Liver (tissue), 9 donors: ENCODE measurements around the gene COL1A2. TPM values are rescaled to one million over a fixed set of nuclear protein-coding genes. Genes with fewer than 3 reads are reported as not detected.

Source experiments
- DNase-seq: peaks from one replicate; pipeline ENCODE4 v3.0.0-alpha.2; 2017; ENCODE audit warnings: low spot score
- H3K27ac ChIP-seq, 2 donors: one replicate each; pipeline ENCODE4 v1.7.0; 2013; ENCODE audit warnings: inconsistent platforms in 2 of 2, low read length in 2 of 2, control low read depth in 1 of 2, low read depth in 1 of 2, mild to moderate bottlenecking in 1 of 2
- H3K27me3 ChIP-seq, 4 donors: one replicate each; pipeline versions ENCODE4 v1.6.1 to v1.7.0; 2013; ENCODE audit warnings: low read length in 3 of 4, inconsistent platforms in 1 of 4, mild to moderate bottlenecking in 1 of 4, moderate library complexity in 1 of 4; ENCODE audit not compliant: control insufficient read depth in 4 of 4, insufficient read depth in 4 of 4
- H3K36me3 ChIP-seq, 4 donors: one replicate each; pipeline versions ENCODE4 v1.6.1 to v1.7.0; 2013; ENCODE audit warnings: low read length in 3 of 4, mild to moderate bottlenecking in 3 of 4, low read depth in 1 of 4, moderate library complexity in 1 of 4; ENCODE audit not compliant: control insufficient read depth in 4 of 4, insufficient read depth in 3 of 4
- H3K4me1 ChIP-seq, 4 donors: one replicate each; pipeline versions ENCODE4 v1.6.1 to v1.7.0; 2013; ENCODE audit warnings: low read length in 3 of 4, mild to moderate bottlenecking in 3 of 4, moderate library complexity in 1 of 4; ENCODE audit not compliant: control insufficient read depth in 4 of 4, insufficient read depth in 4 of 4
- H3K4me3 ChIP-seq, 3 donors: one replicate each; pipeline versions ENCODE4 v1.6.1 to v1.7.0; 2013; ENCODE audit warnings: low read length in 3 of 3, control low read depth in 1 of 3, low read depth in 1 of 3, mild to moderate bottlenecking in 1 of 3
- H3K9ac ChIP-seq, 2 donors: one replicate each; pipeline ENCODE4 v1.7.0; 2013; ENCODE audit warnings: low read length in 2 of 2, mild to moderate bottlenecking in 2 of 2, moderate library complexity in 2 of 2, control low read depth in 1 of 2, low read depth in 1 of 2
- H3K9me3 ChIP-seq, 4 donors: one replicate each; pipeline versions ENCODE4 v1.6.1 to v1.7.0; 2013; ENCODE audit warnings: low read length in 3 of 4; ENCODE audit not compliant: control insufficient read depth in 4 of 4
- CTCF ChIP-seq: fragments of 150-350 bp; IDR thresholded peaks from 2 replicates; pipeline ENCODE4 v1.5.1; 2017; ENCODE audit warnings: improper control_type of control experiment, low read depth, low read length; ENCODE audit not compliant: missing input control
- EGR1 ChIP-seq, 2 donors: IDR thresholded peaks; 2 replicates each; pipeline ENCODE4 v1.6.1; 2016 to 2018; ENCODE audit warnings: antibody characterized with exemption in 2 of 2, low read depth in 2 of 2
- FOXA1 ChIP-seq: IDR thresholded peaks from 2 replicates; pipeline ENCODE4 v1.6.1; 2016; ENCODE audit warnings: antibody characterized with exemption
- FOXA2 ChIP-seq: IDR thresholded peaks from 2 replicates; pipeline ENCODE4 v1.6.1; 2016; ENCODE audit warnings: antibody characterized with exemption
- HNF4G ChIP-seq: IDR thresholded peaks from 2 replicates; pipeline ENCODE4 v1.6.1; 2016; ENCODE audit warnings: antibody characterized with exemption
- JUND ChIP-seq, 2 donors: IDR thresholded peaks; 2 replicates each; pipeline ENCODE4 v1.6.1; 2016; ENCODE audit warnings: antibody characterized with exemption in 2 of 2
- NR2F2 ChIP-seq: IDR thresholded peaks from 2 replicates; pipeline ENCODE4 v1.6.1; 2016; ENCODE audit warnings: antibody characterized with exemption
- RAD21 ChIP-seq, 2 donors: IDR thresholded peaks; 2 replicates each; pipeline ENCODE4 v1.6.1; 2016; ENCODE audit warnings: antibody characterized with exemption in 2 of 2, mild to moderate bottlenecking in 2 of 2
- TAF1 ChIP-seq: conservative IDR thresholded peaks from 2 replicates; pipeline ENCODE4 v1.6.1; 2016; ENCODE audit warnings: antibody characterized with exemption, mild to moderate bottlenecking
- YY1 ChIP-seq: IDR thresholded peaks from 2 replicates; pipeline ENCODE4 v1.6.1; 2016; ENCODE audit warnings: antibody characterized with exemption, mild to moderate bottlenecking
- WGBS: extraction: QIAGEN DNeasy Blood & Tissue Kit; methylation state at CpG from one replicate; pipeline ENCODE4 v1.1.7; 2013; 5-methylcytosine and 5-hydroxymethylcytosine counted together
- polyA plus RNA-seq, 2 donors: library from polyadenylated mRNA; stranded (reverse) in 1 of 2; unstranded in 1 of 2; fragments of 200-250 nt in 1 of 2; fragments of >200 nt in 1 of 2; fragmentation: Nextera tagmentation in 1 of 2; extraction: Ambion mirVana in 1 of 2; gene quantifications; one replicate each; pipeline versions ENCODE4 v1.2.1 to v1.2.3, GENCODE V29; 2013 to 2015
- total RNA-seq, 2 donors: library from RNA; depleted of rRNA; stranded (reverse); fragments of >200 nt; gene quantifications; one replicate each; pipeline ENCODE4 v1.2.3, GENCODE V29; 2014
- TF ChIP-seq, protein P1 (sequence below): IDR thresholded peaks from 2 replicates; pipeline ENCODE4 v1.6.1; 2016; ENCODE audit warnings: antibody characterized with exemption
- TF ChIP-seq, protein P2 (sequence below): IDR thresholded peaks from 2 replicates; pipeline ENCODE4 v1.6.1; 2016; ENCODE audit warnings: antibody characterized with exemption
- donor health status: healthy.
- donor health status: healthy.
- donor health status: healthy.
- donor health status: healthy.
- donor health status: healthy.

COL1A2 gene
- total and polyA plus RNA-seq, 4 donors: 11.5 to 86.2 (median 42.0) TPM

DNA sequence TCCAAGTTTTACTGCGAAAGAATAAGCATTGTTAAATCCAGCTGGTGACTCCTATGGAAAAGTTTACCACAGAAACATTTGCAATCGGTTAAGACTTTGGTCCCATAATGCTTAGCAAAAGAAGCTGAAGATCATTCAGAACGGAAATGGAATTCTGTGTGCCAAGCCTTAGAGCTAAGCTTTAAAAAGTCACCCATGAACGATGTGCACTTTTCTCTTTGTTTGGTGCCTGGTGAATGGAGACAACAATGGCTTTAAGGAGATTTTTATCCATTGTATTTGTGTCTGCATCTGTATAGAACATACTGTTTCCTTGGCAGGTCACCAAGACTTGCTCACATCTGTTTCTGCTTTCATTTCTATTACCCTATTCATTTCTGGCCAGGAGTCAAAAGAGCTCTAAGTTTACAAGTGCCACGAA, 26.3 kb upstream of the COL1A2 start:
- H3K4me3 ChIP-seq: no peak overlapping the region
- no peak overlapping the region for H3K9ac ChIP-seq

GRCh38 chr7:94374231-94374630, 20.5 kb upstream of the COL1A2 start:
- no peak overlapping the region for H3K4me3 ChIP-seq
- peak overlapping the region; percentile 16 to 56 for H3K27ac ChIP-seq
- H3K4me1 ChIP-seq: no peaks in the 10 kb centered on the region
- H3K9ac ChIP-seq: no peak overlapping the region
- DNase-seq: no peak
- H3K36me3 ChIP-seq: no peaks in the 10 kb centered on the region
- no peaks in the 10 kb centered on the region for H3K9me3 ChIP-seq
- WGBS: 21% methylated on average over 2 of the region's 2 CpGs
- TF ChIP-seq, protein P1, sequence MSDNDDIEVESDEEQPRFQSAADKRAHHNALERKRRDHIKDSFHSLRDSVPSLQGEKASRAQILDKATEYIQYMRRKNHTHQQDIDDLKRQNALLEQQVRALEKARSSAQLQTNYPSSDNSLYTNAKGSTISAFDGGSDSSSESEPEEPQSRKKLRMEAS: no peak
- TF ChIP-seq, protein P2, sequence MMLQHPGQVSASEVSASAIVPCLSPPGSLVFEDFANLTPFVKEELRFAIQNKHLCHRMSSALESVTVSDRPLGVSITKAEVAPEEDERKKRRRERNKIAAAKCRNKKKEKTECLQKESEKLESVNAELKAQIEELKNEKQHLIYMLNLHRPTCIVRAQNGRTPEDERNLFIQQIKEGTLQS: no peak
- TF ChIP-seq HNF4G: no peak
- peak in 1 of 2 donors; percentile 5 for TF ChIP-seq RAD21 (IDR thresholded peaks at IDR 0.05)
- TF ChIP-seq CTCF: no peak
- no peak for TF ChIP-seq EGR1 (IDR thresholded peaks at IDR 0.05; ENCODE audit: low read depth in 2 of 2)
- no peak for TF ChIP-seq TAF1
- no peak for TF ChIP-seq JUND (IDR thresholded peaks at IDR 0.05)
- peaks cover 0 to 2% (median 0%) of the 10 kb centered on the region in 4 donors for H3K27me3 ChIP-seq

More for the DNA sequence above, 26.3 kb upstream of the COL1A2 start:
- WGBS: 50% methylated on average over 5 of the region's 5 CpGs
- H3K4me1 ChIP-seq: no peaks in the 10 kb centered on the region
- no peaks in the 10 kb centered on the region for H3K9me3 ChIP-seq
- DNase-seq: no peak
- TF ChIP-seq FOXA1 (no peak), YY1 (no peak), FOXA2 (no peak), JUND (IDR thresholded peaks at IDR 0.05) (no peak), RAD21 (IDR thresholded peaks at IDR 0.05) (no peak)
- no peaks in the 10 kb centered on the region for H3K36me3 ChIP-seq
- H3K27ac ChIP-seq: no peak overlapping the region
- peaks cover 0 to 6% (median 1%) of the 10 kb centered on the region in 4 donors for H3K27me3 ChIP-seq

DNA sequence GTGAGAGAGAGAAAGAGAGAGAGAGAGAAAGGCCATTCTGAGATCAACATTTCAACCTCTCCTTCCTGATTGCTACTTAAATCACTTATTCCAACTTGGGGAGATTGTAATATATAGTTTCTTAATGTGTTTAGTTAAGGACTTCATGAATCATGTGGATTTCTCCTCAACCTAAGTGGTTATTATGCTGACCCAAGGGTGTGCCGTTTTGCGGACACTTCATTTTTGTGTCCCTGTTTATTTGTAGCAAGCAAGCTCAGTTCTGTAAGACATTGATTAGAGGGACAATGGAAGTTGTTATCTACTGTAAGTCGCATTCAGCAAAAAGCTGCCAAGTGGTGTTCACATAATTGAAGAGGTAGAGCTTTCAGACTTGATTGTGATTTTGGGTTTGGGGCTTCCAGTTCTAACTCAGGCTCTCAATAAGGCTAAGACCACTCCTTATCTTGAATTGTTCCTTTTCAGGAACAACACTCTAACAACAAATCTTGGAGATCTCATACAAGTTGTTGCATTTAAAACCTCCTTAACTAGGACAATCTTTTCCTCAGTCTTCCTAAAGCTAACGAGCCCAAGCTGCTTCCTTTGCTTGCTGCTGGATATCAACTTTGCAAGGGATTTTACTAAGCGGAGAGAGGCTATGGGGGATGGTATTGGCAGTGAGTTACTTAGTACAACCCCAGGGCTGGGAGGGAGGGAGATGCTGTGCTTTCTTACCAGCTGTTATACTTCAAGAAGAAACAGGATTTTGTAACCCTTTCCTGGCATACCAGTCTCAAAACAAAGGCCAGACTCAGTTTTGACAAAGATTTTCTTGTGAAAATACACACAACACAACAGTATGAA, 19.8 kb upstream of the COL1A2 start:
- H3K9me3 ChIP-seq: no peaks in the 10 kb centered on the region
- H3K4me3 ChIP-seq: no peak overlapping the region
- WGBS: 39% methylated on average over 5 of the region's 5 CpGs
- H3K27me3 ChIP-seq: peaks cover 0 to 2% (median 0%) of the 10 kb centered on the region in 4 donors
- TF ChIP-seq RAD21 (IDR thresholded peaks at IDR 0.05) (peak in 1 of 2 donors; percentile 5), NR2F2 (peak; percentile 17), EGR1 (IDR thresholded peaks at IDR 0.05; ENCODE audit: low read depth in 2 of 2) (no peak)
- peak overlapping the region; percentile 50 to 63 for H3K27ac ChIP-seq
- no peak for DNase-seq
- H3K9ac ChIP-seq: no peak overlapping the region
- no peaks in the 10 kb centered on the region for H3K4me1 ChIP-seq
- no peaks in the 10 kb centered on the region for H3K36me3 ChIP-seq
